8988T (cell line): ENCODE results near the gene LCN1.
"Not testable (repeated sequence)": the region's sequence is repeated elsewhere in the genome, so short reads cannot be mapped to it uniquely, and the experiment has no call there.

ENCODE experiments used
- DNase-seq: peaks from one replicate; pipeline ENCODE4 v3.0.0; 2011

The LCN1 gene

GRCh38 chr9:135549478-135550343 lies 28.5 kb downstream of the LCN1 start:
- not testable (repeated sequence) for DNase-seq

GRCh38 chr9:135550344-135550918 lies 29.2 kb downstream of the LCN1 start:
- DNase-seq = no peak

GRCh38 chr9:135551031-135551430 lies 29.8 kb downstream of the LCN1 start:
- no peak for DNase-seq

DNA sequence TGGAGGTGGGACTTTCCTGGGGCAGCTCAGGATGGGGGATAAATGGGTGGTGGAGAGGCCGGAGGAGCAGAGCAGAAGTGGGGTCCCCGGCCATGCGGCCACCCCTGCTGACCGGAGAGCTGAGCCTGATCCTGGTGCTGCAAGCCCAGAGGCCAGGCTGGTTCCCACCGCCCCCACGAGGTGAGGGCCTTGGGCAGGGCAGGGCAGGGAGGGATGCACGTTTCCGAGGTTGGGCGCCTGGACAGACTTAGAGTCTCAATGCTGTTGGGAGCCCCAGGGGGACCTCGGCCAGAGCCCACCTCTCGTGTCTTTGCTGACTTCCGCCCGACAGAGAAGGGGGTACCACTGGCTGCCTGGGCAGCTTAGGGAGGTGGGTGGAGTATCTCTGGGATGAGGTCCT lies 30.2 kb downstream of the LCN1 start:
- DNase-seq = no peak

- no peak for DNase-seq
These were observed 30.9 kb downstream of the LCN1 start for GRCh38 chr9:135552021-135552697.

- DNase-seq = no peak
These were observed 31.5 kb downstream of the LCN1 start for GRCh38 chr9:135552698-135553171.

GRCh38 chr9:135554718-135555117 lies 33.5 kb downstream of the LCN1 start:
- DNase-seq = no peak

DNA sequence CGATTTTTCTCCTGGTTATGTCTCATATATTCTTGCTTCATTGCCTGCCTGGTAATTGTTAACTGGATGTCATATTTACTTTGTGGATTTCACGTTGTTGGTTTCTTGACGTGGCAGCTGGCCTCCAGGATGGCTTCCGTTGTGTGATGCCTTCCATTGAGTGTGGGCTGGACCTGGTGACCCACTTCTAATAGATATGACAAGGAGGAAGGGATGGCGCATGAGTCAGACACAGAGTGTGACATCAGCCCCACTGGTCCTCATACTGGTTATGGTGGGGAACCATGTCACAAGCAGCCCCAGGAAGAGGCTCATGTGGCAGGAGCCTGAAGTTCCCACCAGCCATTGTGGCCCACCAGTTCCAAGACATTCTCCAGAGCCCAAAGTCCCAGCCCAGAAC lies 34.0 kb downstream of the LCN1 start:
- DNase-seq = no peak

DNA sequence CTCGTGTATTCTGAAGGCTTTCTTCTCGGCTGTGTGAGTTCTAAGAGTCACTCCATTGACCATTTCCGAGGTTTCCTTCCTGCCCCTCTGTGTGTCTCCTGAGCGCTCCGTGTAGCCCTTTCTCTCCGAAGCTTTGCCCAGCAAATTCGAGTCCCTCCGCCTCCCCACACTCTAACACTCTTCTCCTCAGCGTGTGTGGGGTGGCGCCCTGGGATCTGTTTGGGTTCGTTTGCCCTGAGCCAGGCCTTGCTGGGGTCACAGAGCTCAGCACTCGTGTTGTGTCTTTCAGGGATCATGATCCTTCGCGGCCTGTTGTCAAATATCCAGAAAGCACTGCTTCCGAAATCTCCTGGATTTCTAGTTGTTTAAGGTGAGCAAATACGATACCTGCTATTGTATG lies 34.7 kb downstream of the LCN1 start:
- DNase-seq = no peak

- no peak for DNase-seq
These were observed 38.4 kb downstream of the LCN1 start for GRCh38 chr9:135559606-135560005.

DNA sequence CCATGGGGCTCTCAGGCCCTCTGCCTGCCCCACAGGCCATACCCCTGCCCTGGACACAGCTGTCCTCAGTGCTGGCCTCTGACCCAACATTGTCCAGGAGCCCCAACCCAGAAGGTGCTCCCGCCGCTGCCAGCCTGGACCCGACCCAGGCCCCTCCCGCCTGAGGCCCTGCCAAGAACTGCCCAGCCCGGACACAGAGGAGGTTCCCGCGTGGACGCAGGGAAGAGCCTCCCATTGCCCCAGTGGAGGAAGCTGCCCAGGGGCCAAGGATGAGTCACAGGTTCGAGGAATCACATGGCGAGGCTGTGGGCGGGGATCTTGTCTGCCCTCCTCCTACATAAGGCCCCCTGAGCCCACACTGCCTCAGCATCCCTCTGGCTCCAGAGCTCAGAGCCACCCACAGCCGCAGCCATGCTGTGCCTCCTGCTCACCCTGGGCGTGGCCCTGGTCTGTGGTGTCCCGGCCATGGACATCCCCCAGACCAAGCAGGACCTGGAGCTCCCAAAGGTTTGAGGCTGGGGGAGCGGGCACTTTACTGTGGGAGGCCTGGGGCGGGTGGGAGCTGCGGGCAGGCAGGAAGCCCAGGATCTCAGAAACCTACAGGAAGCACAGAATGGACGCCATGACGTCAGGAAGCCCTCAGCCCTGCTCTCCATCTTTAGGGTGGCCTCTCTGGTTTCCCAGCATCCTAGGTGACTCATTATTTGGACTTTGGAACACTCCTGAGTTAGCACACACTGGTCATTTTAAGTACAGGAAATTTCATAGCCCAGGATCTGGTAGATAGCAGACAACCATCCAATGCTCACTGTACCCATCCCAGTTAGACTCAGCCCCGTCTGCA lies 40.4 kb downstream of the LCN1 start, which contains the start of gene PAEP:
Gene PAEP (plus strand): TSS at position 366 of the 844 bp plus-strand sequence.
- no peak for DNase-seq

DNA sequence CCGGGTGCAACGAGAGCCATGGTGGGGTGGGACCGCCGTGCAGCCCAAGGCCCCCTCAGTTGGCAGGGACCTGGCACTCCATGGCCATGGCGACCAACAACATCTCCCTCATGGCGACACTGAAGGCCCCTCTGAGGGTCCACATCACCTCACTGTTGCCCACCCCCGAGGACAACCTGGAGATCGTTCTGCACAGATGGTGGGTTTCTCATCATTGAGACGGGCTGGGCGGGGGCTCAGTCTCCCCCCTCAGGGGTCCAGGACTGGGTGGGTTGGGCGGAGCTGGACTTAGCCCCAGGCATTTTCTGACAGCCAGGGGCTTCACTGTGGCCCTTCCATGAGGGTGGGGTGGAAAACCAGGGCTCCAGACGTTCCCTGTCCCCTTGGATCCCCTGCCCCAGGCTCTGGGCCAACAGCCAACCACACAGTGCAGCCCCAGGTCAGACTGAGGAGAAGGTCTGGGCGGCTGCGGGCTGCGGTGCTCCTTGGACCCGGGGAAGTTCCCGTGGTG lies 41.0 kb downstream of the LCN1 start:
- no peak for DNase-seq

DNA sequence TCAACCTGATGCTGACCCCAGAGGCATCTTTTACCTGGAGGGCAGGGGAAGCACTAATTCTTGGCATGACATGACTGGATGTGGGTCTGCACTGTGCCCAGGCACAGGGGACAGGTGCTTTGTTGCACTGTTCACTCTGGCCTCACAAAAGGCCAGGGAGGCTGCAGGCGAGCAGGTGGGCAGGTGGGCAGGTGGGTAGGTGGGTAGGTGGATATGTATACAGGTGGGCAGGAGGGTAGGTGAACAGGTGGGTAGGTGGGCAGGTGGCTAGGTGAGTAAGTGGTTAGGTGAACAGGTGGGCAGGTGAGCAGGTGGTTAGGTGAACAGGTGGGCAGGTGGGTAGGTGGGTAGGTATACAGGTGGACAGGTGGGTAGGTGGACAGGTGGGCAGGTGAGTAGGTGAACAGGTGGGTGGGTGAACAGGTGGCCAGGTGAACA lies 41.8 kb downstream of the LCN1 start:
- no peak for DNase-seq

DNA sequence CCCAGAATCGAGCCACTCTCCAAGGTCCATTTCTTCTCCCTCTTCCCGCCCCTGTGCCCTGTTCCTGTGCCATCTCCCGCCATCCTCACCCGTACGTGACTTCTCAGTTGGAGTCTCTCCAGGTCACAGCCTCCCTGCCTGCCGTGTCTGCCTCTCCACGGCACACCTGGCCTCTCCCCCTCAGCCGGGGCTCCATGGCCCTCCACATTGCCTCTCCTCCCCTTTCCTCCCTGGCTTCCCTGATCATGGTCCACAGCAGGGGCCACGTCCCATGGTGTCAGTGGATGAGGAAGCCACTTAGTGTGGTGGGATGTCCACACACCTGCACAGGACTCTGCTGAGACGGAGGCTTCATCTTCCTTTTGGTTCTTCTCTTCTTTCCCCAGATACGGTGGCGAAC lies 42.6 kb downstream of the LCN1 start:
- no peak for DNase-seq

- no peak for DNase-seq
These were observed 43.9 kb downstream of the LCN1 start for GRCh38 chr9:135565141-135565628.

DNA sequence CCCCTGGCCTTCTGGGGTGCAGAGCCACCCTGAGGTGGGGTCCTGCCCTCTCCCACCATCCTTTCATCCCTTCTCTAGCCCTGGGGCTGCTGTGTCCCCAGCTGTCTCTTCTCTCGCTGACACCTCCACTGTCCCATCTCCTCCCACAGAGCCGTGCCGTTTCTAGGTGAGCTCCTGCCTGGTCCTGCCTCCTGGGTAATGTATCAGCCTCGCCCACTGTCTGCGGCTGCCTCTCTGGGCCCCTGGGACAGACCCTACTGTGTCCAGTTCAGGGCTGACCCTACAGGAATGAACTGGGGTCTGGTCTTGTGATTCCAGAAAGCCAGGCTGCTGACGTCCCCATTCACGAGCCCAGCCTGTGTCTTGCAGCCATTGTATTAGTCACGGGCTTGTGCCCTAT lies 44.4 kb downstream of the LCN1 start:
- no peak for DNase-seq

DNA sequence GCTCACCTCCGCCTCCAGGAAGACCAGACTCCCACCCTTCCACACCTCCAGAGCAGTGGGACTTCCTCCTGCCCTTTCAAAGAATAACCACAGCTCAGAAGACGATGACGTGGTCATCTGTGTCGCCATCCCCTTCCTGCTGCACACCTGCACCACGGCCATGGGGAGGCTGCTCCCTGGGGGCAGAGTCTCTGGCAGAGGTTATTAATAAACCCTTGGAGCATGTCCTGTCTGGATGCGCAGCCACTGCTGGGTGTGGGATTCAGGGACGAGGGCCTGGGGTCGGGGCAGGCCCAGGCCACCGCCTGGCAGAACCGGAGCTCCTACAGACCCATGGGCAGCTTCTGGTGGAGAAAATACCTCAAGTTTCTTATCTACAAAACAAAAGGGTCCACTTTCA lies 45.3 kb downstream of the LCN1 start:
- DNase-seq = no peak

DNA sequence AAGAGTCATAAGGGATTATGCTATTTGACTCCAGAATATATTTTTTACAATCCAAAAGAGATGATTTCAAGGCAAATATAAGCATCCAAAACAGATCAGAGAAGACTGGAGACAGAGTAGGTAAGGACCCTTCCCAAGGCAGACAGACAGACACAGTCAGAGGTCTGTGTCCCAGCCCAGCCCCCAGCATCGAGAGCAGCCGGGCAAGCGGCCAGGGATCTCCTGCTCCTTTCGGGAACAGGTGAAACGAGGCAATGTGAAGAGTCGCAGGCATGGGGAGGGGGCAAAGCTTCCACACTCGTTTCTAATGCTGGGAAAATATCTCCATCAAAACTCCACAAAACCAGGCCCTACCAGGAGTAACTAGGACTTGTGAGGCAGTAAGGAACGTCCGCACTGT lies 46.1 kb downstream of the LCN1 start:
- no peak for DNase-seq

DNA sequence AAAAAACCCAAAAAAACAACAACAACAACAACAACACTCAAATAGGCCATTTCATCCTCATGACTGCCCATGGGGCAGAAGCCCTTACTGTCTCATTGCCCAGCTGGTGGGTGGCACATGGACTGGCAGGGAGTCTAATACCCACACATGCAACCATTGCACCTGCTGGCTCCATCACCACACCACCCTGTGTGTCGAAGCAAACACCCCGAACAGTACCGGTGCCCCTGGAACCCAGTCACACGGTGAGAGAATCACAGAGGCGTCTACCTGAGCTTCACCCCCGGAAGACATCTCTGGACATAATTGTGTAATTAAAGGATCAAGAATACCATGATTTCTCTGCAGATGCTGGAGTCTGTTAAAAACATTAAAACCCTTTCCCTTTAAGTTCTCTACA lies 46.8 kb downstream of the LCN1 start:
- DNase-seq = no peak

GRCh38 chr9:135570456-135570855 lies 49.2 kb downstream of the LCN1 start:
- DNase-seq = no peak

GRCh38 chr9:135572233-135572632 lies 51.0 kb downstream of the LCN1 start:
- no peak for DNase-seq

DNA sequence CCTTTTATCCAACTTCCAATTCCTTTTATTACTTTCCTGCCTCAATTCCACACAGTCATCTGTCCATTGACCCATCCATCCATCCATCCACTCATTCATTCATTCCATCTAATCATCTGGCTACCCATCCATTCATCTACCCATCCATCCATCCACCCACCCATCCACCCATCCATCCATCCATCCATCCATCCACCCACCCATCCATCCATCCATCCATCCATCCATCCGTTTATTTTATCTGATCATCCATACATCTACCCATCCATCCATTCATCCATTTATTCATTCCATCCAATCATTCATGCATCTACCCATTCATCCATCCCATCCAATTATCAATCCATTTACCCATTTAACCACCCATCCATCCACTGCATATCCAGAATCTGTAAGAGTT lies 51.9 kb downstream of the LCN1 start:
- no peak for DNase-seq
